H9 (cell line): ENCODE data around the gene P2RY4. TPM values are rescaled to one million over a fixed set of nuclear protein-coding genes. Genes with fewer than 3 reads are reported as not detected.

Experiments used
- DNase-seq: peaks from one replicate; pipeline ENCODE4 v3.0.0-alpha.2; 2017
- H2AFZ ChIP-seq: one replicate; pipeline ENCODE4 v1.6.1; 2013; ENCODE audit warnings: mild to moderate bottlenecking, low read length, control low read depth, moderate library complexity
- H2AK5ac ChIP-seq: 2 replicates; pipeline ENCODE4 v1.6.1; 2013; ENCODE audit warnings: low read length, control low read depth, mixed read lengths; ENCODE audit not compliant: insufficient read length
- H2BK120ac ChIP-seq: one replicate; pipeline ENCODE4 v1.6.1; 2013; ENCODE audit warnings: low read depth, mild to moderate bottlenecking, low read length, control low read depth, inconsistent platforms; ENCODE audit not compliant: poor library complexity, severe bottlenecking
- H2BK12ac ChIP-seq: 2 replicates; pipeline ENCODE4 v1.6.1; 2013; ENCODE audit warnings: low read length, control low read depth, mixed read lengths, low read depth; ENCODE audit not compliant: insufficient read length
- H2BK15ac ChIP-seq: 2 replicates; pipeline ENCODE4 v1.6.1; 2013; ENCODE audit warnings: low read depth, low read length, control low read depth
- H2BK20ac ChIP-seq: one replicate; pipeline ENCODE4 v1.6.1; 2013; ENCODE audit warnings: low read depth, mild to moderate bottlenecking, low read length, control low read depth, inconsistent platforms; ENCODE audit not compliant: poor library complexity, severe bottlenecking
- H2BK5ac ChIP-seq: 2 replicates; pipeline ENCODE4 v1.6.1; 2013; ENCODE audit warnings: low read length, control low read depth, mixed read lengths; ENCODE audit not compliant: insufficient read length
- H3K14ac ChIP-seq: 2 replicates; pipeline ENCODE4 v1.6.1; 2013; ENCODE audit warnings: low read length, control low read depth; ENCODE audit not compliant: insufficient read depth
- H3K18ac ChIP-seq: 2 replicates; pipeline ENCODE4 v1.6.1; 2013; ENCODE audit warnings: low read depth, mild to moderate bottlenecking, mixed read lengths, low read length, control low read depth; ENCODE audit not compliant: insufficient read length
- H3K23ac ChIP-seq: 2 replicates; pipeline ENCODE4 v1.6.1; 2013; ENCODE audit warnings: low read length, control low read depth, mixed read lengths, low read depth; ENCODE audit not compliant: insufficient read length
- H3K23me2 ChIP-seq: 2 replicates; pipeline ENCODE4 v1.6.1; 2013; ENCODE audit warnings: low read depth, mild to moderate bottlenecking, mixed read lengths, low read length, control low read depth; ENCODE audit not compliant: insufficient read length, poor library complexity, severe bottlenecking
- H3K27ac ChIP-seq: 2 replicates; pipeline ENCODE4 v1.5.1; 2013; ENCODE audit warnings: low read length, control low read depth, mixed read lengths, low read depth; ENCODE audit not compliant: insufficient read length
- H3K27me3 ChIP-seq: 2 replicates; pipeline ENCODE4 v1.6.1; 2013; ENCODE audit warnings: low read length, control low read depth, inconsistent platforms; ENCODE audit not compliant: insufficient read depth
- H3K4ac ChIP-seq: 2 replicates; pipeline ENCODE4 v1.6.1; 2013; ENCODE audit warnings: low read depth, mild to moderate bottlenecking, control low read depth, inconsistent platforms, low read length, moderate library complexity
- H3K4me1 ChIP-seq: 2 replicates; pipeline ENCODE4 v1.6.1; 2013; ENCODE audit warnings: low read length, control low read depth, inconsistent platforms; ENCODE audit not compliant: insufficient read depth
- H3K4me2 ChIP-seq: 2 replicates; pipeline ENCODE4 v1.6.1; 2013; ENCODE audit warnings: low read length, control low read depth, mixed read lengths; ENCODE audit not compliant: insufficient read length, insufficient read depth
- H3K56ac ChIP-seq: 2 replicates; pipeline ENCODE4 v1.6.1; 2013; ENCODE audit warnings: low read depth, mild to moderate bottlenecking, mixed read lengths, low read length, control low read depth; ENCODE audit not compliant: insufficient read length
- H3K79me1 ChIP-seq: 2 replicates; pipeline ENCODE4 v1.6.1; 2013; ENCODE audit warnings: low read depth, mild to moderate bottlenecking, moderate library complexity, low read length, control low read depth, inconsistent platforms; ENCODE audit not compliant: insufficient read depth, poor library complexity, severe bottlenecking
- H3K79me2 ChIP-seq: 2 replicates; pipeline ENCODE4 v1.6.1; 2013; ENCODE audit warnings: low read length, control low read depth, inconsistent platforms; ENCODE audit not compliant: insufficient read depth
- H3K9ac ChIP-seq: 2 replicates; pipeline ENCODE4 v1.6.1; 2013; ENCODE audit warnings: low read length, control low read depth, mixed read lengths; ENCODE audit not compliant: insufficient read length; ENCODE audit errors: extremely low read depth
- H3K9me3 ChIP-seq: one replicate; pipeline ENCODE4 v1.6.1; 2013; ENCODE audit warnings: low read depth, low read length, inconsistent platforms; ENCODE audit not compliant: control insufficient read depth
- H3T11ph ChIP-seq: one replicate; pipeline ENCODE4 v1.6.1; 2013; ENCODE audit warnings: mild to moderate bottlenecking, low read length, control low read depth, inconsistent platforms
- H4K20me1 ChIP-seq: one replicate; pipeline ENCODE4 v1.6.1; 2013; ENCODE audit not compliant: control insufficient read depth, insufficient read length, insufficient read depth
- H4K5ac ChIP-seq: 2 replicates; pipeline ENCODE4 v1.6.1; 2013; ENCODE audit warnings: low read depth, mild to moderate bottlenecking, mixed read lengths, low read length, control low read depth; ENCODE audit not compliant: insufficient read length
- H4K8ac ChIP-seq: replicated peaks from 2 replicates; pipeline ENCODE4 v1.6.1; 2013; ENCODE audit warnings: low read length, control low read depth, mixed read lengths, low read depth; ENCODE audit not compliant: insufficient read length
- H4K91ac ChIP-seq: 2 replicates; pipeline ENCODE4 v1.6.1; 2013; ENCODE audit warnings: low read depth, mild to moderate bottlenecking, moderate library complexity, mixed read lengths, low read length, control low read depth; ENCODE audit not compliant: insufficient read length
- H3K27ac Mint-ChIP-seq, 3 experiments: 2 replicates in 2 of 3; 3 replicates in 1 of 3; pipeline ENCODE4 v1.8.0; 2020 to 2021; ENCODE audit warnings: mixed read lengths in 3 of 3, mild to moderate bottlenecking in 1 of 3, moderate library complexity in 1 of 3
- H3K27me3 Mint-ChIP-seq: 2 replicates; pipeline ENCODE4 v1.8.0; 2021; ENCODE audit warnings: low read depth, mild to moderate bottlenecking, moderate library complexity, mixed read lengths
- H3K36me3 Mint-ChIP-seq, 3 experiments: 2 replicates in 2 of 3; 3 replicates in 1 of 3; pipeline ENCODE4 v1.8.0; 2020 to 2021; ENCODE audit warnings: low read depth in 3 of 3, mixed read lengths in 3 of 3; ENCODE audit not compliant: insufficient read depth in 1 of 3
- H3K4me1 Mint-ChIP-seq, 2 experiments: 2 replicates each; pipeline ENCODE4 v1.8.0; 2020; ENCODE audit warnings: mixed read lengths in 2 of 2
- H3K4me3 Mint-ChIP-seq, 2 experiments: 2 replicates in 1 of 2; 3 replicates in 1 of 2; pipeline ENCODE4 v1.8.0; 2020 to 2021; ENCODE audit warnings: mild to moderate bottlenecking in 2 of 2, mixed read lengths in 2 of 2, moderate library complexity in 1 of 2
- H3K9me3 Mint-ChIP-seq, 2 experiments: 2 replicates in 1 of 2; 3 replicates in 1 of 2; pipeline ENCODE4 v1.8.0; 2020; ENCODE audit warnings: mild to moderate bottlenecking in 2 of 2, mixed read lengths in 2 of 2, moderate library complexity in 1 of 2
- CTCF ChIP-seq: fragments of 200-600 bp; sonication (generic); conservative IDR thresholded peaks from 3 replicates; pipeline ENCODE4 v1.8.0; 2021; ENCODE audit warnings: antibody characterized with exemption, mild to moderate bottlenecking
- WGBS: extraction: QIAGEN DNeasy Blood & Tissue Kit; methylation state at CpG from one replicate; pipeline ENCODE4 v1.1.7; 2013; ENCODE audit warnings: missing lambda C conversion rate, low lambda C conversion rate, mixed read lengths; ENCODE audit not compliant: insufficient read length; ENCODE audit errors: extremely low coverage; 5-methylcytosine and 5-hydroxymethylcytosine counted together
- total RNA-seq: library from RNA; stranded (reverse); gene quantifications from 2 replicates; pipeline ENCODE4 v1.2.1, GENCODE V29; 2021

Gene P2RY4
- total RNA-seq, 1 experiment from 2014 or later = not detected

- H2BK12ac ChIP-seq = no peak overlapping the region
- peaks cover 49% of the 10 kb centered on the region for H3K9me3 ChIP-seq
- no peak overlapping the region for H3K9ac ChIP-seq
- peaks cover 9 to 10% of the 10 kb centered on the region in 2 experiments for H3K4me1 Mint-ChIP-seq
- no peak overlapping the region for H3K4me2 ChIP-seq
- no peak overlapping the region for H3K4me3 Mint-ChIP-seq
- H4K8ac ChIP-seq = no peak overlapping the region
- H3K4ac ChIP-seq = no peak overlapping the region
- H4K5ac ChIP-seq = no peak overlapping the region
- no peak overlapping the region for H2AFZ ChIP-seq
- WGBS = no CpG with 5 or more reads among the region's 3 CpGs
- H3K36me3 Mint-ChIP-seq = peaks cover 0 to 2% (median 2%) of the 10 kb centered on the region in 3 experiments; a peak in 1 of 7 replicates
- H3K27me3 ChIP-seq = no peaks in the 10 kb centered on the region
- H3K56ac ChIP-seq = no peak overlapping the region
- H3K18ac ChIP-seq = no peak overlapping the region
- no peak for TF ChIP-seq CTCF
- H2BK20ac ChIP-seq = no peak overlapping the region
- no peak overlapping the region for H3K27ac ChIP-seq
- H3K14ac ChIP-seq = no peak overlapping the region
- H3T11ph ChIP-seq = no peak overlapping the region
- H3K27me3 Mint-ChIP-seq = peaks cover 4% of the 10 kb centered on the region
- peaks cover 71 to 85% of the 10 kb centered on the region in 2 experiments for H3K9me3 Mint-ChIP-seq
- H2BK120ac ChIP-seq = no peak overlapping the region
- H3K23ac ChIP-seq = no peak overlapping the region
- no peaks in the 10 kb centered on the region for H3K4me1 ChIP-seq
- no peak overlapping the region for H2BK5ac ChIP-seq
- DNase-seq = no peak
- H4K20me1 ChIP-seq = no peaks in the 10 kb centered on the region
- no peaks in the 10 kb centered on the region for H3K23me2 ChIP-seq
- no peak overlapping the region for H2BK15ac ChIP-seq
- H2AK5ac ChIP-seq = no peak overlapping the region
- no peak overlapping the region for H3K27ac Mint-ChIP-seq
- H4K91ac ChIP-seq = no peak overlapping the region
- no peaks in the 10 kb centered on the region for H3K79me2 ChIP-seq
- no peaks in the 10 kb centered on the region for H3K79me1 ChIP-seq
Measured at GRCh38 chrX:70264784-70265183, 4.8 kb upstream of the P2RY4 start.
